ENCODE results near the gene NPAS3. TPM values are rescaled to one million over a fixed set of nuclear protein-coding genes. Genes with fewer than 3 reads are reported as not detected.
A peak's percentile ranks its signal among the peaks of the same experiment; 100 is the strongest.

The NPAS3 gene
- total RNA-seq, result not detected in 2 replicates

- DNase-seq, result peak; percentile 57
- Mint-ChIP-seq H3K27ac (peak within 1 kb of the TSS; percentile 66), H3K27me3 (peaks cover 64% of the 10 kb centered on the region), H3K4me3 (peak within 1 kb of the TSS; percentile 83), H3K36me3 (ENCODE audit: low read depth) (peaks cover 2% of the 10 kb centered on the region), H3K9me3 (no peaks in the 10 kb centered on the region), H3K4me1 (peaks cover 12% of the 10 kb centered on the region)
- intact Hi-C loops (cut with micrococcal nuclease), result loop anchor here (5.0 kb wide), 2 partner anchors 736 to 854 kb away; partner anchors contain the start of genes RNU6-7 and RNU6-8
Observed at GRCh38 chr14:32938719-32939253, at the start of gene NPAS3. TSS of gene NPAS3 (plus strand) at chr14:32938879.

- H3K27me3 Mint-ChIP-seq, result no peaks in the 10 kb centered on the region
Observed at GRCh38 chr14:32896979-32897697, 41.5 kb upstream of the NPAS3 start.

GRCh38 chr14:32897698-32898064 is 41.0 kb upstream of the NPAS3 start:
- Mint-ChIP-seq H3K36me3 (ENCODE audit: low read depth) (no peaks in the 10 kb centered on the region), H3K4me3 (peak overlapping the region; percentile 76), H3K27me3 (no peaks in the 10 kb centered on the region), H3K4me1 (peaks cover 5% of the 10 kb centered on the region), H3K9me3 (peaks cover 3% of the 10 kb centered on the region), H3K27ac (no peak overlapping the region)
- intact Hi-C loops (cut with micrococcal nuclease), result no loop called here
- no peak for DNase-seq

More at GRCh38 chr14:32896979-32897697, 41.5 kb upstream of the NPAS3 start:
- intact Hi-C loops (cut with micrococcal nuclease), result no loop called here
- Mint-ChIP-seq H3K4me1 (peaks cover 5% of the 10 kb centered on the region), H3K27ac (no peak overlapping the region), H3K4me3 (peak overlapping the region; percentile 76), H3K36me3 (ENCODE audit: low read depth) (no peaks in the 10 kb centered on the region), H3K9me3 (peaks cover 3% of the 10 kb centered on the region)
- no peak for DNase-seq

GRCh38 chr14:32898876-32899275 is 39.8 kb upstream of the NPAS3 start:
- H3K4me3 Mint-ChIP-seq, result no peak overlapping the region
- peaks cover 5% of the 10 kb centered on the region for H3K4me1 Mint-ChIP-seq
- peaks cover 3% of the 10 kb centered on the region for H3K9me3 Mint-ChIP-seq
- no peaks in the 10 kb centered on the region for H3K36me3 Mint-ChIP-seq (ENCODE audit: low read depth)
- no peak overlapping the region for H3K27ac Mint-ChIP-seq
- intact Hi-C loops (cut with micrococcal nuclease), result no loop called here
- DNase-seq, result no peak
- no peaks in the 10 kb centered on the region for H3K27me3 Mint-ChIP-seq

- Mint-ChIP-seq H3K36me3 (ENCODE audit: low read depth) (no peaks in the 10 kb centered on the region), H3K27ac (no peak overlapping the region), H3K4me3 (no peak overlapping the region)
Observed at GRCh38 chr14:32900547-32900946, 38.1 kb upstream of the NPAS3 start.

GRCh38 chr14:32905013-32905412 is 33.7 kb upstream of the NPAS3 start:
- no peaks in the 10 kb centered on the region for H3K27me3 Mint-ChIP-seq
- H3K4me3 Mint-ChIP-seq, result no peak overlapping the region
- DNase-seq, result no peak
- no peak overlapping the region for H3K27ac Mint-ChIP-seq
- intact Hi-C loops (cut with micrococcal nuclease), result no loop called here
- no peaks in the 10 kb centered on the region for H3K9me3 Mint-ChIP-seq
- no peaks in the 10 kb centered on the region for H3K4me1 Mint-ChIP-seq
- H3K36me3 Mint-ChIP-seq (ENCODE audit: low read depth), result no peaks in the 10 kb centered on the region

More at GRCh38 chr14:32900547-32900946, 38.1 kb upstream of the NPAS3 start:
- intact Hi-C loops (cut with micrococcal nuclease), result no loop called here
- DNase-seq, result no peak
- H3K9me3 Mint-ChIP-seq, result peaks cover under 1% of the 10 kb centered on the region
- no peaks in the 10 kb centered on the region for H3K27me3 Mint-ChIP-seq
- H3K4me1 Mint-ChIP-seq, result peaks cover 5% of the 10 kb centered on the region

- Mint-ChIP-seq H3K9me3 (no peaks in the 10 kb centered on the region), H3K36me3 (ENCODE audit: low read depth) (no peaks in the 10 kb centered on the region), H3K4me3 (no peak overlapping the region), H3K27me3 (no peaks in the 10 kb centered on the region), H3K27ac (no peak overlapping the region), H3K4me1 (no peaks in the 10 kb centered on the region)
- intact Hi-C loops (cut with micrococcal nuclease), result no loop called here
- no peak for DNase-seq
Observed at GRCh38 chr14:32906672-32907071, 32.0 kb upstream of the NPAS3 start.

- Mint-ChIP-seq H3K4me1 (no peaks in the 10 kb centered on the region), H3K9me3 (no peaks in the 10 kb centered on the region), H3K36me3 (ENCODE audit: low read depth) (no peaks in the 10 kb centered on the region), H3K27ac (no peak overlapping the region), H3K27me3 (no peaks in the 10 kb centered on the region), H3K4me3 (no peak overlapping the region)
- DNase-seq, result no peak
- intact Hi-C loops (cut with micrococcal nuclease), result no loop called here
Observed at GRCh38 chr14:32908196-32909084, 30.2 kb upstream of the NPAS3 start.

- H3K36me3 Mint-ChIP-seq (ENCODE audit: low read depth), result no peaks in the 10 kb centered on the region
- intact Hi-C loops (cut with micrococcal nuclease), result no loop called here
- H3K27me3 Mint-ChIP-seq, result no peaks in the 10 kb centered on the region
- no peak overlapping the region for H3K27ac Mint-ChIP-seq
- no peaks in the 10 kb centered on the region for H3K9me3 Mint-ChIP-seq
- DNase-seq, result no peak
- no peak overlapping the region for H3K4me3 Mint-ChIP-seq
- no peaks in the 10 kb centered on the region for H3K4me1 Mint-ChIP-seq
Observed at GRCh38 chr14:32913725-32914124, 25.0 kb upstream of the NPAS3 start.

- H3K4me1 Mint-ChIP-seq, result no peaks in the 10 kb centered on the region
- DNase-seq, result no peak
- H3K9me3 Mint-ChIP-seq, result no peaks in the 10 kb centered on the region
- H3K27ac Mint-ChIP-seq, result no peak overlapping the region
- H3K4me3 Mint-ChIP-seq, result no peak overlapping the region
- H3K27me3 Mint-ChIP-seq, result no peaks in the 10 kb centered on the region
- intact Hi-C loops (cut with micrococcal nuclease), result no loop called here
- H3K36me3 Mint-ChIP-seq (ENCODE audit: low read depth), result no peaks in the 10 kb centered on the region
Observed at GRCh38 chr14:32914391-32914790, 24.3 kb upstream of the NPAS3 start.

GRCh38 chr14:32920696-32921276 is 17.9 kb upstream of the NPAS3 start:
- DNase-seq, result no peak
- Mint-ChIP-seq H3K4me1 (no peaks in the 10 kb centered on the region), H3K9me3 (no peaks in the 10 kb centered on the region), H3K36me3 (ENCODE audit: low read depth) (no peaks in the 10 kb centered on the region), H3K27ac (no peak overlapping the region), H3K27me3 (no peaks in the 10 kb centered on the region), H3K4me3 (no peak overlapping the region)
- intact Hi-C loops (cut with micrococcal nuclease), result no loop called here

- intact Hi-C loops (cut with micrococcal nuclease), result no loop called here
- H3K36me3 Mint-ChIP-seq (ENCODE audit: low read depth), result no peaks in the 10 kb centered on the region
- H3K4me3 Mint-ChIP-seq, result no peak overlapping the region
- H3K27ac Mint-ChIP-seq, result no peak overlapping the region
- H3K4me1 Mint-ChIP-seq, result no peaks in the 10 kb centered on the region
- H3K27me3 Mint-ChIP-seq, result peaks cover 2% of the 10 kb centered on the region
- DNase-seq, result no peak
- H3K9me3 Mint-ChIP-seq, result no peaks in the 10 kb centered on the region
Observed at GRCh38 chr14:32925439-32925838, 13.2 kb upstream of the NPAS3 start.

- intact Hi-C loops (cut with micrococcal nuclease), result no loop called here
- H3K27me3 Mint-ChIP-seq, result peaks cover 52% of the 10 kb centered on the region
- no peak overlapping the region for H3K27ac Mint-ChIP-seq
- H3K9me3 Mint-ChIP-seq, result no peaks in the 10 kb centered on the region
- DNase-seq, result no peak
- no peaks in the 10 kb centered on the region for H3K36me3 Mint-ChIP-seq (ENCODE audit: low read depth)
- peaks cover 2% of the 10 kb centered on the region for H3K4me1 Mint-ChIP-seq
- H3K4me3 Mint-ChIP-seq, result no peak overlapping the region
Observed at GRCh38 chr14:32932302-32932913, 6.3 kb upstream of the NPAS3 start.
